Left renal cortex interstitium (tissue), 4 donors: ENCODE results near the gene EPM2AIP1. TPM values are rescaled to one million over a fixed set of nuclear protein-coding genes. Genes with fewer than 3 reads are reported as not detected.
"Not testable (repeated sequence)": the region's sequence is repeated elsewhere in the genome, so short reads cannot be mapped to it uniquely, and the experiment has no call there.

ENCODE experiments used
- DNase-seq, 4 donors: peaks; one replicate each; pipeline ENCODE4 v3.0.0-alpha.2; 2013; ENCODE audit warnings: low read depth in 4 of 4, low spot score in 2 of 4, missing footprints in 1 of 4
- polyA plus RNA-seq, 4 donors: library from polyadenylated mRNA; unstranded; fragments of 120-200 nt; gene quantifications; one replicate each; pipeline ENCODE4 v1.2.1, GENCODE V29; 2013; ENCODE audit not compliant: insufficient read length in 4 of 4

Gene EPM2AIP1
- polyA plus RNA-seq, 4 donors, result 43.1 to 60.3 (median 51.5) TPM

DNA sequence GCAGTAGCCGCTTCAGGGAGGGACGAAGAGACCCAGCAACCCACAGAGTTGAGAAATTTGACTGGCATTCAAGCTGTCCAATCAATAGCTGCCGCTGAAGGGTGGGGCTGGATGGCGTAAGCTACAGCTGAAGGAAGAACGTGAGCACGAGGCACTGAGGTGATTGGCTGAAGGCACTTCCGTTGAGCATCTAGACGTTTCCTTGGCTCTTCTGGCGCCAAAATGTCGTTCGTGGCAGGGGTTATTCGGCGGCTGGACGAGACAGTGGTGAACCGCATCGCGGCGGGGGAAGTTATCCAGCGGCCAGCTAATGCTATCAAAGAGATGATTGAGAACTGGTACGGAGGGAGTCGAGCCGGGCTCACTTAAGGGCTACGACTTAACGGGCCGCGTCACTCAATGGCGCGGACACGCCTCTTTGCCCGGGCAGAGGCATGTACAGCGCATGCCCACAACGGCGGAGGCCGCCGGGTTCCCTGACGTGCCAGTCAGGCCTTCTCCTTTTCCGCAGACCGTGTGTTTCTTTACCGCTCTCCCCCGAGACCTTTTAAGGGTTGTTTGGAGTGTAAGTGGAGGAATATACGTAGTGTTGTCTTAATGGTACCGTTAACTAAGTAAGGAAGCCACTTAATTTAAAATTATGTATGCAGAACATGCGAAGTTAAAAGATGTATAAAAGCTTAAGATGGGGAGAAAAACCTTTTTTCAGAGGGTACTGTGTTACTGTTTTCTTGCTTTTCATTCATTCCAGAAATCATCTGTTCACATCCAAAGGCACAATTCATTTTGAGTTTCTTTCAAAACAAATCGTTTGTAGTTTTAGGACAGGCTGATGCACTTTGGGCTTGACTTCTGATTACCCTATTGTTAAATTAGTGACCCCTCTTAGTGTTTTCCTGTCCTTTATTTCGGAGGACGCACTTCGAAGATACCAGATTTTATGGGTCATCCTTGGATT lies 674 bp upstream of the EPM2AIP1 start, which contains the start of gene MLH1:
Gene MLH1, plus strand, starts transcription at position 193 of the 958 bp plus-strand sequence. Its CDS starts 30 bp downstream, at position 223.
- DNase-seq, result peak; percentile 93 to 100 (median 100)

DNA sequence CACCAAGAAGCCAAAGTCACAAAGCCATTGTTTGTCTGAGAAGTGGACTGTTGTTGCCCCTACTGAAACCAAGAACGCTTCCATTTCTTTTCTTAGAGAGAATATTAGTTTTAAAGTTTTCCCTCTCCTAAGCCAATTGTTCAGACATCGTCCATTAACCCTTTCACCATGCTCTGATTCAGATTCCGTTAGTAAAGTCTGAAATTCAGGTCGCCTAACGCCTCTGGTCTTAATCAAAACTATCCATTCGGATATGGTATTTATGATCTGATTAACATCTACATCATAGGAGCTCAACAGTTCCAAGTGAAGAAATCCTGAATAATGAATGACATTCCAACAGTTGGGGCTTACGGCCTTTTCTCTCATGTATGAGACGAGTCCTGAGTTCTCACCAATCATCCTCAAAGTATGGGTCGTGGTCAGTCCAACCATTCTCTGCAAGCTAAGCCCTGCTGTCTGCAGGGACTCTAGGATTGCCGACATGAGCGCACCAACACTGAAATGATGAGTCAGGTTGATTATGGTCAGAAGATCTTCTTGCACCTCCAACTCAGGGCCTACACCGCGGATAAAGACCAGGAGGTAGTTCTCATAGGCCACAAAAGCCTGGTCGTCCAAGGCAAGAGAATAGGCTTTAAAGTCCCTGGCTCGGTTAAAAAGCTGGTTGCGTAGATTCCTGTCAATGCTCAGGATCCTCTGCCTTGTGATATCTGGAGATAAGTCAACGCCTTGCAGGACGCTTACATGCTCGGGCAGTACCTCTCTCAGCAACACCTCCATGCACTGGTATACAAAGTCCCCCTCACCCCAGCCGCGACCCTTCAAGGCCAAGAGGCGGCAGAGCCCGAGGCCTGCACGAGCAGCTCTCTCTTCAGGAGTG lies 767 bp downstream of the EPM2AIP1 start:
- peak in 3 of 4 donors; percentile 39 to 89 (median 51) for DNase-seq

DNA sequence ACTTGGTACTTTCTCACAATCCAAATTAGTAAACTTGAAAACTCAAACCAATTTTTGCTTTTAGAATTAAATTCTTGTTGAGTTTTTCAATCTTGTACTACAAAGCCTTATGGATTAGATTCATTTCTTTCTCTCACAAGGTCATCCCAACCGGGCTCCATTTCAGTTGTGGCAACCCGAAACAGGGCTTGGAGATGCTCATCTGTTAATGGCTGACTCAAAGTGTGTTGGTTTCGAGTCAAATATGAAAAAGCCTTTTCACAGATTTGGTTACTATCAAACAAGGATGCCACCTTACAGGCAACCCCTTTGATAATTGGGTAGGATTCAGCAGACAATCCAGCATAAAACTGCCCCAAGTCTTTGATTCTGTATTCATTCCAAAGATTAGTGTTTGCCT lies 1.8 kb downstream of the EPM2AIP1 start:
- no peak for DNase-seq

DNA sequence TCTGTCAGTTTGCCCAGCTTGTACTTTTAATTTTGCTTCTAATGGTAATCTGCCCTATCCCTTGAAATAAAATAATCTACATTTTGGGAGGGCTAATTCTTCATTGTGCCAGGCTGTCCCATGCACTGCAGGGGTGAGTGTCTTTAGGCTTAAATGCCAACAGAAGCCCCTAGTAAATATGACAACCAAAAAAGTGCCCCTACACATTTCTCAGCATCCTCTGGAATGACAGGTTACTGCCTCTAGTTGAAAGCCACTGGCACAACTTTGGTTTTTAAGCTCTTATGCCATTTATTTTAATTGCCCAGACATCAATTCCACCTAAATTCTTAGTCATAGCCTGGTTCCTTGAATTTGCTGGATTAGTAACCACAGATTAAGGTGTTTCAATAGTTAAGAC lies 3.4 kb downstream of the EPM2AIP1 start:
- no peak for DNase-seq

DNA sequence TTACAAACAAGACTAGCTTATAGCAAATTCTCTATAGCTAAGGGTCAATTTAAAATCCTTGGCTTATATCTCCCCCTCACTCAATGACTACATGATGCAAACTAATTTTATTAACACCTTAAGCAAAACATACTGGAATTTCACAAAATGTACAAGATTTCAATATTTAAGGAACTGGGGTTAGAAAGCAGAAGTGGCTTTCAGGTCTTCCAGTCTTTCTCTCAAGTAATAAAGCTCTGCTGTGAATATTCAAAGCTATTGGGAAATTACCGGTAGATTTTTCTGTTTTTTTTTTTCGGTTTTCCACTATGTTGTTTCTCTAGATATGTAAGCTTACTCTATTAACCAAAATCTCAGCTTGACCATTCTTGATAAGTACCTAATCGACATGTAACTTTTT lies 3.9 kb downstream of the EPM2AIP1 start:
- no peak for DNase-seq

DNA sequence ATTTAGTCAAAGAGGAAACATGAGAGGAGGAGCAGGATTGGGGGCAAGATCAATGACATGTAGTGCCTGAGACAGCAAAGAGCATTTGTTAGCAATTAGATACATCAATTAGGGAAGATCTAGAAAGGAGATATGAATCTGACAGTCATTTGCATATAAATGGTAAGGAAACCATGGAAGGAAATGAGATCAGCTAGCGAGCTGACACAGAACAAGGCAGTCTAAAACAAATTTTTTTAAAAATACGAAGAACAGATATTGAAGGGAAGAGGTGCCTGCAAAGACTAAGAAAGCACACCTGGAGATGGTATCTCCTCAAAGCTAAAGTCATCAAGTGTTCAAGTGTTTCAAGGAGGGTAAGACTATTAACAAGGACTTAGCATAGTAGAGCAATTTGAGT lies 4.6 kb downstream of the EPM2AIP1 start:
- no peak for DNase-seq

DNA sequence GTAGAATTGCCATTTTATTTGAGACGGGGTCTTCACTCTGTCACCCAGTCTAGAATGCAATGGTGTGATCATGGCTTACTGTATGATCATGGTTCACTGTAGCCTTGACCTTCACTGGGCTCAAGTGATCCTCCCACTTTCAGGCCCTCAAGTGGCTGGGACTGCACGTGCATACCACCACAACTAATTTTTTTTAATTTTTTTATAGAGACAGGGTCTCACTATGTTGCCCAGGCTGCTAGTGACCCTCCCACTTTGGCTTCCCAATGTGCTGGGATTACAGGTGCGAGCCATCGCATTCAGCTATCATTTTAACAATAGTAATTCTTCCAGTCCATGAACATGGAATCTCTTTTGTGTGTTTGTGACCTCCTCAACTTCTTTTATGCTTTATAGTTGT lies 11.9 kb downstream of the EPM2AIP1 start:
- no peak for DNase-seq

DNA sequence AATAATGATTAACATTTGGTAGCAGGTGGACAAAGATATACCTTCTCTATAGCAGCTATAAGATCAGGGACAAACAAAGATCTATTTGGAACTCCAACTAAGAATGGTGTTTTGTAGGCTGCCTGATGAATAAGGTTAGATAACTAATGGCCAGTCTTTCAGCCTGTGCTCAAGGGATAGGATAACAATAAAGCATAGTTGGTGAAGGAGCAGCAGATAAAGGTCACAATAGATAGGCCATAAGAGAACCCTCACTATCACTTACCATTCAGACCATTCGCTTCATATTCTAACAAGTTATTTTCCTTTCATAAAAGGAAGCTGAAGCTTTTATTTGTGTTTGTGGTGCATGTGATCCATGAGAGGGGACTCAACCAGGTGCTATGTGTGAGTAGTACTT lies 19.8 kb downstream of the EPM2AIP1 start:
- DNase-seq, result no peak

DNA sequence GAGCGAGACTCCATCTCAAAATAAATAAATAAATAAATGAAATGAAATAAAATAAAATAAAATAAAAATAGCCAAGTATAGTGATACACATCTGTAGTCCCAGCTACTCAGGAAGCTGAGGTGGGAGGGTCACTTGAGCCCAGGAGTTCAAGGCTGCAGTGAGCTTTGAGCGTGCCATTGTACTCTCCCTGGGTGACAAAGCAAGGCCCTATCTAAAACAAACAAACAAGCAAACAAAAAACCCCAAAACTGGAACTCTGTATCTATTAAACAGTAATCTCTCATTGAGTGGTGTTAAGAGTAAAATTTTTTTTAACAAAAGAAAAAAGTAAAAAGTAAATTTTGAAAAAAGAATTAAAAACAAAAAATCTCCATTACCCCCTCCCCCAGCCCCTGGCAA lies 20.8 kb downstream of the EPM2AIP1 start:
- no peak for DNase-seq

DNA sequence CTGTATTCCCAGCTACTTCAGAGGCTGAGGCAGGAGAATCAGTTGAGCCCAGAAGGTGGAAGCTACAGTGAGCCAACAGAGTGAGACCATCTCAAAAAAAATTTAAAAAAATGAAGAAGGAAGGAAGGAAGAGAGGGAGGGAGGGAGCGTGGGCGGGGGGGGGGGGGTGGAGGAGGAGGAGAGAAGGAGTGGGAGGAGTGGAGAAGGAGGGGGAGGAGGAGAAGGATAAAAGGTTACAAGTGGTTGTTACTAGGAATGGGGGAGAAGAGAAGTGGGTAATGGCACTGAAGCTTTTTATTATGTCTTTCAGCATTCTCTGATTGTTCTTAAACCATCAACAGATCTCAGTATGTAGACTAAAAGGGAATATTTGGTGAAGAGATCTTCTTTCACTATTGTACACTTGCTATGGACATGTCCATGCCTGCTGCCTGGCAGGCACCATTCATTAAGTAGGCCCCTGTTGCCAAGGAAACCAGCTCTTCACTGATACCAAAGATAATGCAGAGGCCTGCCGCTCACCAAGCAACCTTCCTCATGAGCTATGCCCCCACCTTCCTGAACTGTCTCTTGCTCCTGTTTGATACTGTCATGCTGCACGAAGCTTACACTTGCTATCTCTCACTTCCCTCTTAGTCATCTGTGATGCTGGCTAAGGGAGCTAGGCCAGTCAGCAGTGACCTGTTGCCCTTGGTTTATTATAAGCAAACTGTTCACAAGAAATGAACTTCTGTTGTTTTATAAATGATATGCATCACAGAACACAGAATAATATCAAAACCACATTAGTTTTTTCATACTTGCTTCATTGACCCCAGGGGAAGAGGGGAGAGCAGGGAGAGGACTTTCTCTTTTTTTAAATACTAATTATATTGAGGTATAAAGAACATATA lies 23.1 kb downstream of the EPM2AIP1 start:
- no peak for DNase-seq

DNA sequence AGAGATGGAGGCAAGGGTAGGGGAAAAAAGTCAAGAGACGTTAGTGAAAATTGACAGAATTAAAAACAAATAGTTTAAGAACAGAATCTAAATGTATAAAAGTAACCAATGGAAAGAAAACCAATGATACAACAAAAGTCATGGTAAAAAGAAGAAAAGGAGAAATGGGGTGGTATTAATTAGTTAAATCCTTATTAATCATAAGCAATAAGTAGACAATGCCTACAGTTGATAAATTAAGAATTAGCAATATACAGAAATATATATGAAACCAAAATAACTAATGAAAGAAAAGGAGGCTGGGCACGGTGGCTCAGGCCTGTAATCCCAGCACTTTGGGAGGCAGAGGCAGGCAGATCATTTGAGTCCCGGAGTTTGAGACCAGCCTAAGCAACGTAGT lies 23.8 kb downstream of the EPM2AIP1 start:
- no peak for DNase-seq

DNA sequence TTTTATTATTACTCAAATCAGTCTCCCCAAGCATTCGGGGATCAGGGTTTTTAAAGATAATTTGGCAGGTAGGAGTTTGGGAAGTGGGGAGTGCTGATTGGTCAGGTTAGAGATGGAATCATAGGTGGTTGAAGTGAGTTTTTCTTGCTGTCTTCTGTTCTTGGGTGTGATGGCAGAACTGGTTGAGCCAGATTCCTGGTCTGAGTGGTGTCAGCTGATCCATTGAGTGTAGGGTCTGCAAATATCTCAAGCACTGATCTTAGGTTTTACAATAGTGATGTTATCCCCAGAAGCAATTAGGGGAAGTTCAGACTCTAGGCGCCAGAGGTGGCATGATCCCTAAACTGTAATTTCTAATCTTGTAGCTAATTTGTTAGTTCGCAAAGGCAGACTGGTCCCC lies 27.5 kb downstream of the EPM2AIP1 start:
- DNase-seq, result no peak

DNA sequence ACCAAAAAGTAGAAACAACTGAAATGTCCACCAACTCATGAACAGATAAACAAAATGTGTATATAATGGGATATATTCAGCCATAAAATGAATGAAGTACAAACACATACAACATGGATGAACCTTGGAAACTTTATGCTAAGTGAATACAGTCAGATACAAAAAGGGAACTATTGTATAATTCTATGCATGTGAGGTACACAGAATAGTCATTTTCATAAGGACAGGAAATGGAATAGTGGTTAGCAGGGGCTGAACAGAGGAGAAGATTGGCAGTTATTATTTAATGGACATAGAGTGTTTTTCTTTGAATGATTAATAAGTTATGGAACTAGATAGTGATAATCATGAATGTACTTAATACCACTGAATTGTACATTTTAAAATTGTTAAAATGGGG lies 28.1 kb downstream of the EPM2AIP1 start:
- no peak for DNase-seq

DNA sequence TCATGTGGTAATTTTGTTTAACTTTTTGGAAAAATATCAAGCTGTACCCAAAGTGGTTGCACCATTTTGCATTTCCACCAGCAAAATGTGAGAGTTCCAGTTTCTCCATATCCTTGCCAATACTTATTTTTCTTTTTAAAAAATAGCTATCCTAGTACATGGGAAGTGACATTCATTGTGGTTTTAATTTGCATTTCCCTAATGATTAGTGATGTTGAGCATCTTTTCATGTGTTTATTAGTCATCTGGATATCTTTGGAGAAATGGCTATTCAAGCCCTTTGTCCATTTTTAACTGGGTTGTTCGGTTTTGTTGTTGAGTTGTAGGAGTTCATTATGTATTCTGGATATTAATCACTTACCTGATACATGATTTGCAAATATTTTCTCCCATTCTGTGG lies 28.6 kb downstream of the EPM2AIP1 start:
- DNase-seq, result no peak

DNA sequence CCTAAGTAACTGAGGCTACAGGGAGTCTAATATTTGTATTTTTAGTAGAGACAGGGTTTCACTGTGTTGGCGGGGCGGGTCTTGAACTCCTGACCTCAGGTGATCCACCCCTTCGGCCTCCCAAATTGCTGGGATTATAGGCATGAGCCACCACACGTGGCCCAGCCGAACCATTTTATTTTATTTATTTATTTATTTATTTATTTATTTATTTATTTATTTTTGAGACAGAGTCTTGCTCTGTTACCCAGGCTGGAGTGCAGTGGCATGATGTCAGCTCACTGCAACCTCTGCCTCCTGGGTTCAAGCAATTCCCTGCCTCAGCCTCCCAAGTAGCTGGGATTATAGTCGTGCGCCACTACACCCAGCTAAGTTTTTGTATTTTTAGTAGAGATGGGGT lies 29.9 kb downstream of the EPM2AIP1 start:
- DNase-seq, result not testable (repeated sequence)

DNA sequence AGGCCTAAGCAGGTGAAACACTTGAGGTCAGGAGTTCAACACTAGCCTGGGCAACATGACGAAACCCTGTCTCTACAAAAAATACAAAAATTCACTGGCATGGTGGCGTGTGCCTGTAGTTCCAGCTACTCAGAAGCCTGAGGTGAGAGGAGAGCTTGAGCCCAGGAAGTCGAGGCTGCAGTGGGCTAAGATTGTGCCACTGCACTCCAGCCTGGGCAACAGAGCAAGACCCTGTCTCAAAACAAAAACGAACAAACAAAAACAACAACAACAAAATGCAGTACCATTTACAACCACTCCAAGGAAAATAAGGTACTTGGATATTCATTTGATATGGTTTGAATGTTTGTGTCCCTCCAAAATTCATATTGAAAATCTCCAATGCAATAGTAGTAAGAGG lies 32.4 kb downstream of the EPM2AIP1 start:
- no peak for DNase-seq

DNA sequence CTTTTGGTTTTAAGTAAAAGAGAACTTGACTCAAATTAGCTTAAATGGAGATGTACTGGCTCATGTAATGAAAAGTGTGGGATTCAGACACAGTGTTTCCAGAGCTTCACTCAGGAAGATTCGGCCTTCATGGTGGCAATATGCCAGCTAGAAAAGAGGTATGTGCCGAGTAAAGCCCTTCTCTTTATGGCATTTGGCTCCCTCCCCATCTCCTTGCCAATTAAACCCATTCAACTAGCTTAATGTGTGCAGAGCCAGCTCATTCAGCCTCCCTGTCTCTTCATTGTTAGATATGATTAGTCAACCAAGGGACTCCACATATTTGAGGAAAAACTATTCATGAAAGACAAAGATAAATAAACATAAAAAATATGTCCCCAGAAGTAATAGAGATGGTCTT lies 33.1 kb downstream of the EPM2AIP1 start:
- no peak for DNase-seq

DNA sequence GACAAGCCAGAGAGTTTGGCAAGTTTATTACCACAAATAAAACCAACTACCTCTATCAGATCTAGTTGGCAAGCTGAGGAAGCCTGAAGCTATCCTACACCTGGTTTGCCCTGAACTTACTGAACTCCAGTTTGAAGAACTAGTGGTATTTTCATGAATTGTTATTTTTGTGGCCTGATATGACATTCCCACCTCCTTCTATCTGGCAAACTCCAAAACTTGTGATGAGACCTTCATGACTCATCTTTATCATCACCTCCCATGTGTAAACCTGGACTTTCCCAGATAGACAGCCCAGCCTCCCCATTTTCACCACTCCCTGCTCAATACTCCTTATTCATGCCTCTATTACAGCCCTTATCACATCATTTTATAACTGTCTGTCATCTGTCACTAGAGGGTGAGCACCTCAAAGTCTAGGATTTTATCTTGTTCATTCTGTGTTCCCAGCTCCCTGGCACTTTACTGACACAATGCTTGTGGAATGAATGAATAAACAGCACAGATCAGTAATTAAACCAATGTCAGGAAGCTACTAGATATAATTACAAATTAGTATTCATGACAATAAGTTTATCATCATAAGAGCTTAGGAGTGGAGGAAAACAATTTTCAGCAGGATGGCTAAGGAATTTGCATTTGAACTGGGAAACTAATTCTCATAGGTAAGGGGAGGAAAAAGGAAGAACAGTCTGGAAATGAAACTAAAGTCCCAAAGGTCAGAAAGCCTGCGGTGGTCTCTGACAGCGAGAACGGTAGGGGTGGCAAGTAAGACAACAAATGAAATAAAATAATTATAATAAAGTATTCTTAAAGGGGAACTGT lies 34.9 kb downstream of the EPM2AIP1 start:
- DNase-seq, result no peak

DNA sequence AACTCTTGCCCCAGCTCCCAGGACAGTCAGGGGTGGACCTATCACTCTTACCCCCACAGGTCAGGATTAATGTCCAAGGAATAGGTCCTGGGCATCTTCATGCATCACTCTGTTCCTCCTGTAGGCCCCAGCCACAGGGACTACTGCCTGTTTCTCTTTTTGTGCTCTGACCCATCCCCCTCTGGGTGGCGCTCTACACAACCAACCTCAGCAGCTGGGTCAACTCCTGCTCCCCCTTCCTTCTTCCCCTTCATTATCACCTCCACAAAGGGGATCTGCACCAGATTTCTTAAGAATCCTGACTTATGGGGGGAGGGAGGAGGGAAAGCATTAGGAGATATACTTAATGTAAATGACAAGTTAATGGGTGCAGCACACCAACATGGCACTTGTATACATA lies 35.9 kb downstream of the EPM2AIP1 start:
- no peak for DNase-seq

DNA sequence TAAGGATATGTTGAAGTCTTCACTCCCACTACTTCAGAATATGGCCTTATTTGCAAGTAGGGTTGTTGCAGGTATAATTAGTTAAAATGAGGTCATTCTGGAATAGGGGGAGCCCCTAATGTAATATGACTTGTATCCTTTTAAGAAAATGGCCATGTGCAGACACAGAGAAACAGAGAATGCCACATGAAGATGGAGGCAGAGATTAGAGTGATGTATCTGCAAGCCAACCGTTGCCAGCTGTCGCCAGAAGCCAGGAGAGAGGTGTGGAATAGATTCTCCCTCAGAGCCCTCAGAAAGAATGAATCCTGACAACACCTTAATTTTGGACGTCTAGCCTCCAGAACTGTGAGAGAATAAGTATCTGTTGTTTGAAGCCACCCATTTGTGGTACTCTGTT lies 36.8 kb downstream of the EPM2AIP1 start:
- no peak for DNase-seq
